Neutrophil (primary cell): Measurements from ENCODE around the gene SCG3.

Experiments
- H3K27ac ChIP-seq: fragments of 200-600 bp; sonication (generic); 2 replicates; pipeline ENCODE4 v1.5.1; 2016; ENCODE audit warnings: mild to moderate bottlenecking, moderate library complexity
- H3K27me3 ChIP-seq: fragments of 200-600 bp; sonication (generic); 2 replicates; pipeline ENCODE4 v1.6.0; 2016; ENCODE audit warnings: mild to moderate bottlenecking
- H3K36me3 ChIP-seq: fragments of 200-600 bp; sonication (generic); 2 replicates; pipeline ENCODE4 v1.5.1; 2017
- H3K4me1 ChIP-seq, 2 experiments: fragments of 200-600 bp in 1 of 2; sonication (generic) in 1 of 2; 1 replicate in 1 of 2; 2 replicates in 1 of 2; pipeline versions ENCODE4 v1.5.1 to v1.6.1; 2013 to 2016; ENCODE audit warnings: low read depth in 1 of 2, low read length in 1 of 2, mild to moderate bottlenecking in 1 of 2, moderate library complexity in 1 of 2; ENCODE audit not compliant: control insufficient read depth in 1 of 2, insufficient read depth in 1 of 2
- H3K4me3 ChIP-seq, 2 experiments: fragments of 200-600 bp in 1 of 2; sonication (generic) in 1 of 2; 1 replicate in 1 of 2; 2 replicates in 1 of 2; pipeline ENCODE4 v1.5.1; 2013 to 2016; ENCODE audit warnings: low read depth in 1 of 2, low read length in 1 of 2, mild to moderate bottlenecking in 1 of 2, moderate library complexity in 1 of 2
- H3K9me3 ChIP-seq: fragments of 200-600 bp; sonication (generic); 2 replicates; pipeline ENCODE4 v1.5.1; 2016
- TF ChIP-seq, protein P1 (sequence below): fragments of 200-600 bp; sonication (generic); IDR thresholded peaks from 2 replicates; pipeline ENCODE4 v1.5.1; 2016; ENCODE audit warnings: antibody characterized with exemption

SCG3 gene

DNA sequence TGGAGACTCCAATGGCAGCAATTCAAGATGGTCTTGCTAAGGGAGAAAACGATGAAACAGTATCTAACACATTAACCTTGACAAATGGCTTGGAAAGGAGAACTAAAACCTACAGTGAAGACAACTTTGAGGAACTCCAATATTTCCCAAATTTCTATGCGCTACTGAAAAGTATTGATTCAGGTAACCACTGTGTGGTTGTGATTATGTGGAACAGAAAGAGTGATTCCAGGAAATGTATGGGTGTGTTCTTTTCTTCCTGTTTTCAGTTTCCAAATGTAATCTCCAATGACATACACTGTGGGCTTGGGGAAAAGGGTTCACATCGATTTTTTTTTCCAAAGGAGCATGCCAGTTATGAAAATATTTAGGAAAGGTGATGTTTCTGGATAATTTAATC lies 10.9 kb downstream of the SCG3 start:
- Histone ChIP-seq H3K4me1 (no peaks in the 10 kb centered on the region), H3K4me3 (no peak overlapping the region), H3K27me3 (peaks cover 57% of the 10 kb centered on the region), H3K27ac (no peak overlapping the region), H3K9me3 (no peaks in the 10 kb centered on the region), H3K36me3 (no peaks in the 10 kb centered on the region)
- TF ChIP-seq, protein P1, sequence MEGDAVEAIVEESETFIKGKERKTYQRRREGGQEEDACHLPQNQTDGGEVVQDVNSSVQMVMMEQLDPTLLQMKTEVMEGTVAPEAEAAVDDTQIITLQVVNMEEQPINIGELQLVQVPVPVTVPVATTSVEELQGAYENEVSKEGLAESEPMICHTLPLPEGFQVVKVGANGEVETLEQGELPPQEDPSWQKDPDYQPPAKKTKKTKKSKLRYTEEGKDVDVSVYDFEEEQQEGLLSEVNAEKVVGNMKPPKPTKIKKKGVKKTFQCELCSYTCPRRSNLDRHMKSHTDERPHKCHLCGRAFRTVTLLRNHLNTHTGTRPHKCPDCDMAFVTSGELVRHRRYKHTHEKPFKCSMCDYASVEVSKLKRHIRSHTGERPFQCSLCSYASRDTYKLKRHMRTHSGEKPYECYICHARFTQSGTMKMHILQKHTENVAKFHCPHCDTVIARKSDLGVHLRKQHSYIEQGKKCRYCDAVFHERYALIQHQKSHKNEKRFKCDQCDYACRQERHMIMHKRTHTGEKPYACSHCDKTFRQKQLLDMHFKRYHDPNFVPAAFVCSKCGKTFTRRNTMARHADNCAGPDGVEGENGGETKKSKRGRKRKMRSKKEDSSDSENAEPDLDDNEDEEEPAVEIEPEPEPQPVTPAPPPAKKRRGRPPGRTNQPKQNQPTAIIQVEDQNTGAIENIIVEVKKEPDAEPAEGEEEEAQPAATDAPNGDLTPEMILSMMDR = no peak

DNA sequence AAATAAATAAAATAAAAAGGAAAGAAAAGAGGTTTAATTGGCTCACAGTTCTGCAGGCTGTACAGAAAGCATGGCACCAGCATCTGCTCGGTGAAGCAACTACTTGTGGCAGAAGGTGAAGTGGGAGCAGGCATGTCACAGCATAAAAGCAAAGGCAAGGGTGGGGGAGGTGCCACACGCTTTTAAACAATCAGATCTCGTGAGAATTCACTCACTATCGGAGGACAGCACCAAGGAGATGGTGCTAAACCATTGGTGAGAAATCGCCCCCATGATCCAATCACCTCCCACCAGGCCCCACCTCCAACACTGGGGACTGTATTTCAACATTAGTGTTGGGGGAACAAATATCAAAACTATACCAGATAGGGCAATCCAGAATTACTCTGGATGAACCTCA lies 15.3 kb downstream of the SCG3 start:
- TF ChIP-seq, protein P1 = no peak
- no peaks in the 10 kb centered on the region for H3K36me3 ChIP-seq
- no peaks in the 10 kb centered on the region for H3K4me1 ChIP-seq
- no peak overlapping the region for H3K27ac ChIP-seq
- H3K27me3 ChIP-seq = peaks cover 59% of the 10 kb centered on the region
- no peaks in the 10 kb centered on the region for H3K9me3 ChIP-seq
- H3K4me3 ChIP-seq = no peak overlapping the region

DNA sequence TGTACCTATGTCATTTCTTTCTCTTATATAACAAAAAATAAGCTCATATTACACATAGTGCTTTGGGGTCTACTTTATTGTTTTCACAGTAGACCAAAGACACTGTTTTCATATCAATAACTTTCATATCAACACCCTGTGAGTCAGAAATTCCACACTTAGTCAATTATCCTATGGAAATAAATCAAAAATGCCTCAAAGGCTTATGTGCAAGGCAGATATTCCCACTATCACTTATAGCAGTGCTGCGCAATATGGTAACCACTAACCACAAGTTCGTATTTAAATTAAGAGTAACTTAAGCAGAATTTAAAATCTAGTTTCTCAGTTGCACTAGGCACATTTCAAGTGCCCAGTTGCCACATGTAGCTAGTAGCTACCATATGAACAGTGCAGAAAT lies 15.9 kb downstream of the SCG3 start:
- Histone ChIP-seq H3K4me1 (no peaks in the 10 kb centered on the region), H3K4me3 (no peak overlapping the region), H3K36me3 (no peaks in the 10 kb centered on the region), H3K27me3 (peaks cover 58% of the 10 kb centered on the region), H3K9me3 (no peaks in the 10 kb centered on the region), H3K27ac (no peak overlapping the region)
- TF ChIP-seq, protein P1 = no peak

DNA sequence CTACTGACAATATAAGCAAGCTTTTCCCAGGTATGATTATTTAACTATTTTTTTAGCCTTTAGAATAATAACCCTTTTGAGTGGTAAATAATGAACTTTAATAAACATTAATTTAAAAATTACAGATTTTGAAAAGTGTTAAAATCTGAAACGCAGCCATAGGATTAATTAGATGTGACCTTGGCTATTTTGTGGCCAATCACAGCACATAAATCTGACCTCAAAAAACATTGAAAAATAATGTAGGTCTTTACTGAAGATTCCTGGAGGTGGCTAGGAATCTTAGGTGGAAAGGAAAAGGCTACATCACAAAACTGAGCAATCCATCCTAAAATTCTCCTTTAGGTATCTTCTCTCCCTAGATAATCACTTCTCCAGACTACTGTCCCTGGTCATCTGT lies 18.1 kb downstream of the SCG3 start:
- TF ChIP-seq, protein P1 = no peak
- H3K4me1 ChIP-seq = no peaks in the 10 kb centered on the region
- H3K27me3 ChIP-seq = peaks cover 43% of the 10 kb centered on the region
- H3K4me3 ChIP-seq = no peak overlapping the region
- no peak overlapping the region for H3K27ac ChIP-seq
- no peaks in the 10 kb centered on the region for H3K36me3 ChIP-seq
- no peaks in the 10 kb centered on the region for H3K9me3 ChIP-seq

DNA sequence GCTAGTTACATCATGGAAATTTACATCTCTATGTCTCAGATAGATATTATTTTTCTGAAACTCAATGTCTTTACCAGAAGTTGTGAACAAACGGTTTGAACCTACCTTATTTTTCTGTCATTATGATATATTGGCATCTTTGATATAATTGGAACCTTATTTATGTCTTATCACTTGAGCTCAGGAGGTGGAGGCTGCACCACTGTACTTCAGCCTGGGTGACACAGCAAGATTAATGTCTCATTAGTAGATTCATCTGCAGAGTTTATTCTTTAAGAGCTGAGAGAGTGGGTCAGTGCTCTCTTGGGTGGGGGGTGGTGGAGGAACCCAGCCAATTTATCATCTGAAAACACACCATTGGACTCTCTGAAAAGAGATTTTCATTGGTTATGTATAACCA lies 21.4 kb downstream of the SCG3 start:
- H3K27me3 ChIP-seq = peaks cover 43% of the 10 kb centered on the region
- H3K9me3 ChIP-seq = no peaks in the 10 kb centered on the region
- TF ChIP-seq, protein P1 = no peak
- no peak overlapping the region for H3K27ac ChIP-seq
- no peak overlapping the region for H3K4me3 ChIP-seq
- H3K36me3 ChIP-seq = no peaks in the 10 kb centered on the region
- H3K4me1 ChIP-seq = no peaks in the 10 kb centered on the region

DNA sequence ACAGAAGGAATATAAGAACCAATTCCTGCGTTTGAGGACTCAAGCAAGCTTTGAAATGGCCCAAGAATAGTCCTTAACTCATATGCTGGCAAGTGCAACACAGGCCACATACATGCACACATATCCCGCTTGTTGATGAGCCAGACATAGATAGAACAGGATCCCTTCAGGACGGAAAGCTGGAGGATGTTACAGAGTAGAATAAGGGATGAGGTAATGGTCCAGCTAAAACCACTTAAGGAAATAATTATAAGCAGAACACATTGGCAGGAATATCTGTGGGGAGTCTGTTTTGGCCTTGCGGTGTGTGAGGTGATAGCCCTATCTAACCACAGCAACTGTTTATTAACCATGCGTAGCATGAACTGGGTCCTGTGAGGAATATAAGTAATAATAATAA lies 25.0 kb downstream of the SCG3 start:
- H3K4me1 ChIP-seq = no peaks in the 10 kb centered on the region
- H3K36me3 ChIP-seq = no peaks in the 10 kb centered on the region
- no peak overlapping the region for H3K27ac ChIP-seq
- TF ChIP-seq, protein P1 = no peak
- H3K27me3 ChIP-seq = peaks cover 12% of the 10 kb centered on the region
- no peaks in the 10 kb centered on the region for H3K9me3 ChIP-seq
- H3K4me3 ChIP-seq = no peak overlapping the region
